K562 treated with DMSO at 1 percent for 4 hours (cell line): ENCODE measurements around the gene DOP1A. TPM values are rescaled to one million over a fixed set of nuclear protein-coding genes. Genes with fewer than 3 reads are reported as not detected.

Source experiments
- total RNA-seq: library from RNA; unstranded; fragments of 300-600 nt; gene quantifications from 2 replicates; pipeline ENCODE4 v1.2.3, GENCODE V29; 2022; ENCODE audit not compliant: insufficient read depth

Gene DOP1A
- total RNA-seq, result 2.7 and 4.1 TPM in 2 replicates

GRCh38 chr6:83067448-83068439 lies at the start of gene DOP1A:
DOP1A (plus strand) TSS chr6:83067671; CDS start chr6:83096978, 29,307 bp downstream.

GRCh38 chr6:83065511-83066192 lies 1.8 kb upstream of the DOP1A start, which contains the start of gene UBE3D:
UBE3D (minus strand) TSS chr6:83065841; CDS start chr6:83065718, 123 bp downstream.

GRCh38 chr6:83192871-83193746 lies 125.6 kb downstream of the DOP1A start, which contains the start of the genes PGM3 and RWDD2A:
PGM3 (minus strand) TSS chr6:83193265; CDS start chr6:83191012, 2,253 bp downstream.
RWDD2A (plus strand) TSS chr6:83193357; CDS start chr6:83194452, 1,095 bp downstream.

Other genes starting within 250 kb of the DOP1A start
- gene UBE3D, start 1.8 kb upstream of the DOP1A start, total RNA-seq, result 4.0 and 4.1 TPM in 2 replicates
- 29.2 and 38.9 TPM in 2 replicates for gene PGM3, start 125.6 kb downstream of the DOP1A start, total RNA-seq
- 2.3 and 2.7 TPM in 2 replicates for gene RWDD2A, start 125.7 kb downstream of the DOP1A start, total RNA-seq